Glutamatergic neuron (in vitro differentiated cells): ENCODE data around the gene NRXN3. TPM values are rescaled to one million over a fixed set of nuclear protein-coding genes. Genes with fewer than 3 reads are reported as not detected.

Source experiments
- DNase-seq: peaks from one replicate; pipeline ENCODE4 v3.0.0; 2022
- H3K27ac Mint-ChIP-seq: one replicate; pipeline ENCODE4 v1.8.0; 2020; ENCODE audit warnings: mild to moderate bottlenecking, mixed read lengths, inconsistent platforms; ENCODE audit not compliant: unreplicated experiment
- H3K27me3 Mint-ChIP-seq: one replicate; pipeline ENCODE4 v1.8.0; 2020; ENCODE audit warnings: mild to moderate bottlenecking, moderate library complexity, mixed read lengths, inconsistent platforms; ENCODE audit not compliant: unreplicated experiment
- H3K36me3 Mint-ChIP-seq: one replicate; pipeline ENCODE4 v1.8.0; 2020; ENCODE audit warnings: mild to moderate bottlenecking, mixed read lengths, inconsistent platforms; ENCODE audit not compliant: unreplicated experiment
- H3K4me1 Mint-ChIP-seq: one replicate; pipeline ENCODE4 v1.8.0; 2020; ENCODE audit warnings: mild to moderate bottlenecking, low read depth, mixed read lengths, inconsistent platforms; ENCODE audit not compliant: unreplicated experiment
- H3K4me3 Mint-ChIP-seq: one replicate; pipeline ENCODE4 v1.8.0; 2020; ENCODE audit warnings: mild to moderate bottlenecking, mixed read lengths, inconsistent platforms; ENCODE audit not compliant: unreplicated experiment
- H3K9me3 Mint-ChIP-seq: one replicate; pipeline ENCODE4 v1.8.0; 2020; ENCODE audit warnings: mild to moderate bottlenecking, moderate library complexity, mixed read lengths, inconsistent platforms; ENCODE audit not compliant: unreplicated experiment
- total RNA-seq: library from RNA; stranded (reverse); fragmentation: NEBNext Ultra II Directional; extraction: Animal tissue kit (Norgen Biotek cat#: 25700); gene quantifications from one replicate; pipeline ENCODE4 v1.2.1, GENCODE V29; 2021; ENCODE audit not compliant: unreplicated experiment
- TF ChIP-seq, protein P1 (sequence below): fragments of 200-600 bp; sonication (generic); IDR thresholded peaks from one replicate; pipeline ENCODE4 v1.5.0; 2021; ENCODE audit not compliant: partially characterized antibody, unreplicated experiment

NRXN3 gene
- total RNA-seq, 1 donor from 2014 or later: 1.2 TPM

DNA sequence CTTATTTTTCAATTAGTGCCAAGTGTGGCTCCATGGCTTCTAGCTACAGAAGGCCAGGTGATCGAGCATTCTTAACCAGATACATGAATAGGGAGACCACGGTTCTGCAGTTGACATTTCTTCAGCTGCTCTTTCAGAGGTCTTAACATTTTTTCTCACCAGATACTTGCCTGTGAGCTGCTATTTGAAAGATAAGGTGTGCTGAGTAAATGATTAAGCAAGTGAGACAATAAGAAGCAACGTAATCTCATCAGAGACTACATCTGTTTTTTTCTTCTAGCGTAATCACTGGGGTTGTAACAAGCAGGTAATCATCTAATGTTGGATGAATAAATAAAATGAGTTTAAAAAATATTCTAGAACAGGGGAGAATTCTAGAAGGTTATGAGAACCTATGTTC, 1128.2 kb downstream of the NRXN3 start:
- H3K4me1 Mint-ChIP-seq: no peaks in the 10 kb centered on the region
- H3K9me3 Mint-ChIP-seq: no peaks in the 10 kb centered on the region
- no peak overlapping the region for H3K27ac Mint-ChIP-seq
- no peak overlapping the region for H3K4me3 Mint-ChIP-seq
- no peak for DNase-seq
- TF ChIP-seq, protein P1, sequence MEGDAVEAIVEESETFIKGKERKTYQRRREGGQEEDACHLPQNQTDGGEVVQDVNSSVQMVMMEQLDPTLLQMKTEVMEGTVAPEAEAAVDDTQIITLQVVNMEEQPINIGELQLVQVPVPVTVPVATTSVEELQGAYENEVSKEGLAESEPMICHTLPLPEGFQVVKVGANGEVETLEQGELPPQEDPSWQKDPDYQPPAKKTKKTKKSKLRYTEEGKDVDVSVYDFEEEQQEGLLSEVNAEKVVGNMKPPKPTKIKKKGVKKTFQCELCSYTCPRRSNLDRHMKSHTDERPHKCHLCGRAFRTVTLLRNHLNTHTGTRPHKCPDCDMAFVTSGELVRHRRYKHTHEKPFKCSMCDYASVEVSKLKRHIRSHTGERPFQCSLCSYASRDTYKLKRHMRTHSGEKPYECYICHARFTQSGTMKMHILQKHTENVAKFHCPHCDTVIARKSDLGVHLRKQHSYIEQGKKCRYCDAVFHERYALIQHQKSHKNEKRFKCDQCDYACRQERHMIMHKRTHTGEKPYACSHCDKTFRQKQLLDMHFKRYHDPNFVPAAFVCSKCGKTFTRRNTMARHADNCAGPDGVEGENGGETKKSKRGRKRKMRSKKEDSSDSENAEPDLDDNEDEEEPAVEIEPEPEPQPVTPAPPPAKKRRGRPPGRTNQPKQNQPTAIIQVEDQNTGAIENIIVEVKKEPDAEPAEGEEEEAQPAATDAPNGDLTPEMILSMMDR: no peak
- peaks cover 3% of the 10 kb centered on the region for H3K27me3 Mint-ChIP-seq
- no peaks in the 10 kb centered on the region for H3K36me3 Mint-ChIP-seq

DNA sequence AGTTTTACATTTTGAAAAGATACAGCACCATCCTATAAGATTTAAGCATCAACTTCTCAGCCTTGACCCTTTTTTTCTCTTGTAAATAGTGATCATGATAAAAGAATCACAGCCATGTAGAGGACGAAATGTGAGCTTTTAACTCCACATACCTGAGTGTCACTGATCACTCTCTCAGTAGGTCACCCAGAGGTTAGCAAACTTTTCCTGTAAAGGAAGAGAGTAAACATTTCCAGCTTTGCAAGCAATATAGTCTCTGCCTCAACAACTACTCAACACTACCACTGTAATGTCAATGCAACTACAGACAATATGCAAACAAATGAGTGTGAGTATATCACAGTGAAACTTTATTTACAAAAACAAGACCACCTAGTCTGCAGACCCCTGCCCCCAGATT, 1129.0 kb downstream of the NRXN3 start:
- Mint-ChIP-seq H3K9me3 (no peaks in the 10 kb centered on the region), H3K4me3 (no peak overlapping the region), H3K27me3 (peaks cover 3% of the 10 kb centered on the region), H3K27ac (no peak overlapping the region), H3K4me1 (no peaks in the 10 kb centered on the region), H3K36me3 (no peaks in the 10 kb centered on the region)
- TF ChIP-seq, protein P1: no peak
- DNase-seq: no peak

DNA sequence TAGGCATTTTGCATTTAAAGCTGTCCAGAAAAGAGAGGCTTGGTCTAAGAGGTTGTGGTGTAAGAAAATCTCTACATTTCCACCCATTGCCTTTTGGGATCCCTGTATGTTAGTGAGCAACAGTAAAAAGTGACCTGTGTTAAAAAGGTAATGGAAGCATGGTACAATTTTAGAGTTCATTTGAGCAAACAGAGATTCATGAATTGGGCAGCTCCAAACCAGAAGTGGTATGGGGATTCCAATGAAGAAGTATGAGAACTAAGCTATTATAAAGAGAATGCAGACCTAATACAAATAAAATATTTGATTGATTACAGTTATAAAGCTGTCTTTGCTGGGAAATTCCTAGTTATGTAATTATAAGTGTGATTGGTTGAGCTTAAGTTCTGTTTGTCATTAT, 1134.1 kb downstream of the NRXN3 start:
- TF ChIP-seq, protein P1: no peak
- Mint-ChIP-seq H3K36me3 (no peaks in the 10 kb centered on the region), H3K4me3 (no peak overlapping the region), H3K27me3 (peaks cover 3% of the 10 kb centered on the region), H3K9me3 (no peaks in the 10 kb centered on the region), H3K27ac (no peak overlapping the region), H3K4me1 (no peaks in the 10 kb centered on the region)
- no peak for DNase-seq

DNA sequence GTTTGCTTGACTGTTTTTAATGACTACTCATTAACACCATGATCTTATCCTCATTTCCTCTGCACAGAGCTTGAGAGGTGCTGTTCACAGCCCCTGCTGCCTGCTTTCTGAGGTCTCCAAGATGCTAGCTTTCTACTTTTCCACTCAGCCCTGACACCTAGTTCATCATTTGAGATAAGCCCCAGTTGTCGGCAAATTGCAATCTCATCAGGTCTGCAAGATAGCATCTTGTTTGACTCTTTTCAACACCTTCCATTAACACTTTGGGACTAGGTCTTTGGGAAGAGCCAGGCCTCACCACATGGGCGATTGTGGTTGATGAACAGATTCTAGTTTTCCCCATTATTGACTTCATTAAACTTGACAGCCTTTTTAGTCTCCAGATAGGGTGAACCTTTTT, 1136.4 kb downstream of the NRXN3 start:
- Mint-ChIP-seq H3K27me3 (peaks cover 3% of the 10 kb centered on the region), H3K9me3 (no peaks in the 10 kb centered on the region), H3K27ac (no peak overlapping the region), H3K4me1 (no peaks in the 10 kb centered on the region), H3K36me3 (no peaks in the 10 kb centered on the region), H3K4me3 (no peak overlapping the region)
- no peak for DNase-seq
- TF ChIP-seq, protein P1: no peak

DNA sequence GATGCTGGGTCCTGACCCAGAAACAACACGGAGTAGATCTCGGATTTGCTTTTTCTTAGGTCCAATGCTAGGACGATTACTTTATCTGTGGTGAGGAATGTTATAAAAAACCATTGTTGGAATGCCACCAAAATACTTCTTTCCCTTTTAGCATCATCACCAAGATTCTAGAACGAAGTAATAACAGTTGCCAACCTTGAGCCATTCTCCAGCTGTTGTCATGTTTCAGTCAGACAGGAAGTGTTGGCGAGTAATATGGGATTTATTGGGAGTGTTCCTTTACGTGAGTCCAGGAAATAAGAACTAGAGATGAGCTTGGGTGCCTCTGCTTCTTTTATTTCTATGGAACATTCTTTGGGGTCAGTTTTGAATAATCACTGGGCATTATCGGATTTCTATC, 1148.2 kb downstream of the NRXN3 start:
- Mint-ChIP-seq H3K4me1 (peaks cover 2% of the 10 kb centered on the region), H3K36me3 (no peaks in the 10 kb centered on the region), H3K27ac (no peak overlapping the region), H3K4me3 (no peak overlapping the region), H3K9me3 (peaks cover 2% of the 10 kb centered on the region), H3K27me3 (no peaks in the 10 kb centered on the region)
- DNase-seq: no peak
- TF ChIP-seq, protein P1: no peak
